Liver (tissue), 9 donors: ENCODE results near the gene HEPACAM. TPM values are rescaled to one million over a fixed set of nuclear protein-coding genes. Genes with fewer than 3 reads are reported as not detected.

Experiments used
- DNase-seq: peaks from one replicate; pipeline ENCODE4 v3.0.0-alpha.2; 2017; ENCODE audit warnings: low spot score
- H3K27ac ChIP-seq, 2 donors: one replicate each; pipeline ENCODE4 v1.7.0; 2013; ENCODE audit warnings: inconsistent platforms in 2 of 2, low read length in 2 of 2, control low read depth in 1 of 2, low read depth in 1 of 2, mild to moderate bottlenecking in 1 of 2
- H3K27me3 ChIP-seq, 4 donors: one replicate each; pipeline versions ENCODE4 v1.6.1 to v1.7.0; 2013; ENCODE audit warnings: low read length in 3 of 4, inconsistent platforms in 1 of 4, mild to moderate bottlenecking in 1 of 4, moderate library complexity in 1 of 4; ENCODE audit not compliant: control insufficient read depth in 4 of 4, insufficient read depth in 4 of 4
- H3K36me3 ChIP-seq, 4 donors: one replicate each; pipeline versions ENCODE4 v1.6.1 to v1.7.0; 2013; ENCODE audit warnings: low read length in 3 of 4, mild to moderate bottlenecking in 3 of 4, low read depth in 1 of 4, moderate library complexity in 1 of 4; ENCODE audit not compliant: control insufficient read depth in 4 of 4, insufficient read depth in 3 of 4
- H3K4me1 ChIP-seq, 4 donors: one replicate each; pipeline versions ENCODE4 v1.6.1 to v1.7.0; 2013; ENCODE audit warnings: low read length in 3 of 4, mild to moderate bottlenecking in 3 of 4, moderate library complexity in 1 of 4; ENCODE audit not compliant: control insufficient read depth in 4 of 4, insufficient read depth in 4 of 4
- H3K4me3 ChIP-seq, 3 donors: one replicate each; pipeline versions ENCODE4 v1.6.1 to v1.7.0; 2013; ENCODE audit warnings: low read length in 3 of 3, control low read depth in 1 of 3, low read depth in 1 of 3, mild to moderate bottlenecking in 1 of 3
- H3K9ac ChIP-seq, 2 donors: one replicate each; pipeline ENCODE4 v1.7.0; 2013; ENCODE audit warnings: low read length in 2 of 2, mild to moderate bottlenecking in 2 of 2, moderate library complexity in 2 of 2, control low read depth in 1 of 2, low read depth in 1 of 2
- H3K9me3 ChIP-seq, 4 donors: one replicate each; pipeline versions ENCODE4 v1.6.1 to v1.7.0; 2013; ENCODE audit warnings: low read length in 3 of 4; ENCODE audit not compliant: control insufficient read depth in 4 of 4
- ATF3 ChIP-seq: IDR thresholded peaks from 2 replicates; pipeline ENCODE4 v1.6.1; 2016; ENCODE audit warnings: antibody characterized with exemption
- CTCF ChIP-seq: fragments of 150-350 bp; IDR thresholded peaks from 2 replicates; pipeline ENCODE4 v1.5.1; 2017; ENCODE audit warnings: improper control_type of control experiment, low read depth, low read length; ENCODE audit not compliant: missing input control
- EGR1 ChIP-seq, 2 donors: IDR thresholded peaks; 2 replicates each; pipeline ENCODE4 v1.6.1; 2016 to 2018; ENCODE audit warnings: antibody characterized with exemption in 2 of 2, low read depth in 2 of 2
- FOXA1 ChIP-seq: IDR thresholded peaks from 2 replicates; pipeline ENCODE4 v1.6.1; 2016; ENCODE audit warnings: antibody characterized with exemption
- FOXA2 ChIP-seq: IDR thresholded peaks from 2 replicates; pipeline ENCODE4 v1.6.1; 2016; ENCODE audit warnings: antibody characterized with exemption
- GABPA ChIP-seq, 2 donors: IDR thresholded peaks in 1 of 2; conservative IDR thresholded peaks in 1 of 2; 2 replicates each; pipeline ENCODE4 v1.6.1; 2016; ENCODE audit warnings: antibody characterized with exemption in 2 of 2, mild to moderate bottlenecking in 1 of 2, moderate library complexity in 1 of 2
- HNF4A ChIP-seq, 2 donors: conservative IDR thresholded peaks; 2 replicates each; pipeline ENCODE4 v1.6.1; 2016; ENCODE audit warnings: antibody characterized with exemption in 2 of 2, mild to moderate bottlenecking in 2 of 2
- HNF4G ChIP-seq: IDR thresholded peaks from 2 replicates; pipeline ENCODE4 v1.6.1; 2016; ENCODE audit warnings: antibody characterized with exemption
- JUND ChIP-seq, 2 donors: IDR thresholded peaks; 2 replicates each; pipeline ENCODE4 v1.6.1; 2016; ENCODE audit warnings: antibody characterized with exemption in 2 of 2
- MAX ChIP-seq: IDR thresholded peaks from 2 replicates; pipeline ENCODE4 v1.6.1; 2016; ENCODE audit warnings: antibody characterized with exemption
- NR2F2 ChIP-seq: IDR thresholded peaks from 2 replicates; pipeline ENCODE4 v1.6.1; 2016; ENCODE audit warnings: antibody characterized with exemption
- RAD21 ChIP-seq, 2 donors: IDR thresholded peaks; 2 replicates each; pipeline ENCODE4 v1.6.1; 2016; ENCODE audit warnings: antibody characterized with exemption in 2 of 2, mild to moderate bottlenecking in 2 of 2
- REST ChIP-seq: IDR thresholded peaks from 2 replicates; pipeline ENCODE4 v1.6.1; 2016; ENCODE audit warnings: antibody characterized with exemption, mild to moderate bottlenecking
- RXRA ChIP-seq, 2 donors: IDR thresholded peaks; 2 replicates each; pipeline ENCODE4 v1.6.1; 2017 to 2018; ENCODE audit warnings: antibody characterized with exemption in 2 of 2, mild to moderate bottlenecking in 1 of 2
- SP1 ChIP-seq: IDR thresholded peaks from 2 replicates; pipeline ENCODE4 v1.6.1; 2018; ENCODE audit warnings: antibody characterized with exemption, mild to moderate bottlenecking
- TAF1 ChIP-seq: conservative IDR thresholded peaks from 2 replicates; pipeline ENCODE4 v1.6.1; 2016; ENCODE audit warnings: antibody characterized with exemption, mild to moderate bottlenecking
- YY1 ChIP-seq: IDR thresholded peaks from 2 replicates; pipeline ENCODE4 v1.6.1; 2016; ENCODE audit warnings: antibody characterized with exemption, mild to moderate bottlenecking
- ZBTB33 ChIP-seq: IDR thresholded peaks from 2 replicates; pipeline ENCODE4 v1.6.1; 2016; ENCODE audit warnings: antibody characterized with exemption
- WGBS: extraction: QIAGEN DNeasy Blood & Tissue Kit; methylation state at CpG from one replicate; pipeline ENCODE4 v1.1.7; 2013; 5-methylcytosine and 5-hydroxymethylcytosine counted together
- polyA plus RNA-seq, 2 donors: library from polyadenylated mRNA; stranded (reverse) in 1 of 2; unstranded in 1 of 2; fragments of 200-250 nt in 1 of 2; fragments of >200 nt in 1 of 2; fragmentation: Nextera tagmentation in 1 of 2; extraction: Ambion mirVana in 1 of 2; gene quantifications; one replicate each; pipeline versions ENCODE4 v1.2.1 to v1.2.3, GENCODE V29; 2013 to 2015
- total RNA-seq, 2 donors: library from RNA; depleted of rRNA; stranded (reverse); fragments of >200 nt; gene quantifications; one replicate each; pipeline ENCODE4 v1.2.3, GENCODE V29; 2014
- donor health status: healthy.
- donor health status: healthy.
- donor health status: healthy.
- donor health status: healthy.
- donor health status: healthy.

Gene HEPACAM
- total and polyA plus RNA-seq, 4 donors = 0.79 to 7.1 (median 3.3) TPM; not detected in 1

GRCh38 chr11:124982043-124982442 lies 46.2 kb upstream of the HEPACAM start:
- H3K9me3 ChIP-seq = peaks cover 0 to 4% (median 0%) of the 10 kb centered on the region in 4 donors
- H3K36me3 ChIP-seq = no peaks in the 10 kb centered on the region
- no peaks in the 10 kb centered on the region for H3K4me1 ChIP-seq
- no peak overlapping the region for H3K4me3 ChIP-seq
- H3K27ac ChIP-seq = no peak overlapping the region
- DNase-seq = no peak
- H3K27me3 ChIP-seq = no peaks in the 10 kb centered on the region
- no peak overlapping the region for H3K9ac ChIP-seq
- TF ChIP-seq RXRA (IDR thresholded peaks at IDR 0.05) (no peak), YY1 (no peak), HNF4A (conservative IDR thresholded peaks at IDR 0.05) (no peak), HNF4G (no peak), REST (no peak), MAX (no peak), SP1 (no peak), FOXA1 (no peak), NR2F2 (no peak), TAF1 (no peak), JUND (IDR thresholded peaks at IDR 0.05) (no peak), CTCF (no peak), FOXA2 (no peak), RAD21 (IDR thresholded peaks at IDR 0.05) (no peak), ZBTB33 (no peak), GABPA (IDR thresholded peaks at IDR 0.05 in 1 of 2, conservative IDR thresholded peaks at IDR 0.05 in 1 of 2) (no peak)

GRCh38 chr11:124978316-124978715 lies 42.5 kb upstream of the HEPACAM start:
- Histone ChIP-seq H3K4me1 (no peaks in the 10 kb centered on the region), H3K9me3 (peaks cover 0 to 4% (median 0%) of the 10 kb centered on the region in 4 donors), H3K27ac (no peak overlapping the region), H3K27me3 (no peaks in the 10 kb centered on the region), H3K4me3 (no peak overlapping the region), H3K36me3 (peaks cover 0 to 2% (median 0%) of the 10 kb centered on the region in 4 donors), H3K9ac (no peak overlapping the region)
- 96% methylated on average over 2 of the region's 2 CpGs for WGBS
- DNase-seq = no peak
- TF ChIP-seq FOXA1 = no peak
- no peak for TF ChIP-seq GABPA (IDR thresholded peaks at IDR 0.05 in 1 of 2, conservative IDR thresholded peaks at IDR 0.05 in 1 of 2)
- TF ChIP-seq FOXA2 = no peak
- TF ChIP-seq SP1 = no peak
- TF ChIP-seq MAX = no peak
- TF ChIP-seq ATF3 = no peak
- TF ChIP-seq RAD21 (IDR thresholded peaks at IDR 0.05) = no peak
- no peak for TF ChIP-seq CTCF
- no peak for TF ChIP-seq TAF1
- no peak for TF ChIP-seq ZBTB33
- TF ChIP-seq EGR1 (IDR thresholded peaks at IDR 0.05; ENCODE audit: low read depth in 2 of 2) = no peak
- no peak for TF ChIP-seq NR2F2
